HEK293 (cell line): ENCODE measurements around the gene FBXL15.

ENCODE experiments used
- CTCF ChIA-PET: fragments of 350-600 bp; formaldehyde crosslinking; extraction: SDS; loops from one replicate; lab custom pipeline; 2021; ENCODE audit warnings: antibody characterized with exemption; lab: Yijun Ruan, JAX
- POLR2A ChIA-PET: fragments of 300-600 bp; formaldehyde crosslinking; extraction: SDS; loops from one replicate; lab custom pipeline; 2020; ENCODE audit warnings: antibody characterized with exemption, inconsistent platforms; lab: Yijun Ruan, JAX
- H3K27ac ChIP-seq: fragments of 200-500 bp; sonication (Bioruptor generic); 2 replicates; pipeline ENCODE4 v1.5.1; 2014; ENCODE audit warnings: low read depth, low read length, control low read depth, inconsistent platforms; ENCODE audit errors: extremely low read depth
- H3K36me3 ChIP-seq, 2 experiments: fragments of 200-500 bp in 1 of 2; sonication (Bioruptor generic) in 1 of 2; 1 replicate in 1 of 2; 2 replicates in 1 of 2; pipeline ENCODE4 v1.5.1; 2014 to 2017; ENCODE audit warnings: inconsistent platforms in 2 of 2, low read length in 2 of 2; ENCODE audit not compliant: control insufficient read depth in 2 of 2, insufficient read depth in 1 of 2
- H3K4me1 ChIP-seq: fragments of 200-500 bp; sonication (Bioruptor generic); 2 replicates; pipeline ENCODE4 v1.5.1; 2014; ENCODE audit warnings: mild to moderate bottlenecking, low read length, inconsistent platforms; ENCODE audit not compliant: control insufficient read depth, insufficient read depth
- H3K4me3 ChIP-seq: 2 replicates; pipeline ENCODE4 v1.5.1; 2011; ENCODE audit warnings: low read depth, mild to moderate bottlenecking, control low read depth, low read length, moderate library complexity
- H3K9me3 ChIP-seq: fragments of 200-500 bp; sonication (Bioruptor generic); 2 replicates; pipeline ENCODE4 v1.5.1; 2014; ENCODE audit warnings: low read depth, low read length, inconsistent platforms; ENCODE audit not compliant: control insufficient read depth, insufficient read depth
- GLIS1 ChIP-seq: fragments of 450-650 bp; formaldehyde crosslinking; IDR thresholded peaks from 2 replicates; pipeline ENCODE4 v1.5.1; 2016; ENCODE audit warnings: missing biosample characterization, missing genetic modification characterization
- MYNN ChIP-seq: fragments of 450-650 bp; formaldehyde crosslinking; IDR thresholded peaks from 2 replicates; pipeline ENCODE4 v1.5.1; 2016; ENCODE audit warnings: missing biosample characterization, missing genetic modification characterization, borderline replicate concordance
- OSR2 ChIP-seq: fragments of 450-650 bp; formaldehyde crosslinking; IDR thresholded peaks from 2 replicates; pipeline ENCODE4 v1.5.1; 2016; ENCODE audit warnings: missing biosample characterization, missing genetic modification characterization
- RBAK ChIP-seq: fragments of 450-650 bp; formaldehyde crosslinking; IDR thresholded peaks from 2 replicates; pipeline ENCODE4 v1.5.1; 2016; ENCODE audit warnings: missing biosample characterization, missing genetic modification characterization
- ZBTB20 ChIP-seq: fragments of 450-650 bp; formaldehyde crosslinking; IDR thresholded peaks from 2 replicates; pipeline ENCODE4 v1.5.1; 2016; ENCODE audit warnings: missing biosample characterization, missing genetic modification characterization
- ZBTB48 ChIP-seq: fragments of 450-650 bp; formaldehyde crosslinking; IDR thresholded peaks from 2 replicates; pipeline ENCODE4 v1.5.1; 2016; ENCODE audit warnings: missing biosample characterization, missing genetic modification characterization
- ZBTB8A ChIP-seq: fragments of 450-650 bp; formaldehyde crosslinking; IDR thresholded peaks from 2 replicates; pipeline ENCODE4 v1.5.1; 2016; ENCODE audit warnings: missing biosample characterization, missing genetic modification characterization
- ZNF112 ChIP-seq: fragments of 450-650 bp; formaldehyde crosslinking; IDR thresholded peaks from 2 replicates; pipeline ENCODE4 v1.5.0; 2017; ENCODE audit warnings: missing biosample characterization, missing genetic modification characterization
- ZNF133 ChIP-seq: fragments of 450-650 bp; formaldehyde crosslinking; IDR thresholded peaks from 2 replicates; pipeline ENCODE4 v1.5.1; 2016; ENCODE audit warnings: missing biosample characterization, missing genetic modification characterization
- ZNF174 ChIP-seq: fragments of 450-650 bp; formaldehyde crosslinking; IDR thresholded peaks from 2 replicates; pipeline ENCODE4 v1.5.0; 2017; ENCODE audit warnings: missing biosample characterization, mild to moderate bottlenecking, missing genetic modification characterization
- ZNF214 ChIP-seq: fragments of 450-650 bp; formaldehyde crosslinking; IDR thresholded peaks from 2 replicates; pipeline ENCODE4 v1.5.1; 2017; ENCODE audit warnings: missing biosample characterization, mild to moderate bottlenecking, missing genetic modification characterization, borderline replicate concordance
- ZNF239 ChIP-seq: fragments of 450-650 bp; formaldehyde crosslinking; IDR thresholded peaks from 2 replicates; pipeline ENCODE4 v1.5.1; 2016; ENCODE audit warnings: missing biosample characterization, missing genetic modification characterization
- ZNF292 ChIP-seq: fragments of 450-650 bp; formaldehyde crosslinking; IDR thresholded peaks from 2 replicates; pipeline ENCODE4 v1.5.1; 2016; ENCODE audit warnings: low read depth, missing biosample characterization, missing genetic modification characterization, borderline replicate concordance
- ZNF302 ChIP-seq: fragments of 450-650 bp; formaldehyde crosslinking; IDR thresholded peaks from 2 replicates; pipeline ENCODE4 v1.5.1; 2016; ENCODE audit warnings: missing biosample characterization, missing genetic modification characterization, low read depth
- ZNF311 ChIP-seq: fragments of 450-650 bp; formaldehyde crosslinking; IDR thresholded peaks from 2 replicates; pipeline ENCODE4 v1.5.1; 2017; ENCODE audit warnings: missing biosample characterization, missing genetic modification characterization, borderline replicate concordance
- ZNF350 ChIP-seq: fragments of 450-650 bp; formaldehyde crosslinking; IDR thresholded peaks from 2 replicates; pipeline ENCODE4 v1.5.0; 2017; ENCODE audit warnings: missing biosample characterization, mild to moderate bottlenecking, missing genetic modification characterization
- ZNF354C ChIP-seq: fragments of 450-650 bp; formaldehyde crosslinking; IDR thresholded peaks from 2 replicates; pipeline ENCODE4 v1.5.1; 2016; ENCODE audit warnings: missing biosample characterization, missing genetic modification characterization, low read depth, borderline replicate concordance
- ZNF654 ChIP-seq: fragments of 450-650 bp; formaldehyde crosslinking; IDR thresholded peaks from 2 replicates; pipeline ENCODE4 v1.5.1; 2016; ENCODE audit warnings: low read depth, missing biosample characterization, missing genetic modification characterization
- ZNF701 ChIP-seq: fragments of 450-650 bp; formaldehyde crosslinking; IDR thresholded peaks from 2 replicates; pipeline ENCODE4 v1.5.1; 2016; ENCODE audit warnings: missing biosample characterization, missing genetic modification characterization
- TF ChIP-seq, protein P1 (sequence below): fragments of 450-650 bp; formaldehyde crosslinking; IDR thresholded peaks from 2 replicates; pipeline ENCODE4 v1.5.1; 2017; ENCODE audit warnings: missing biosample characterization, missing genetic modification characterization
- TF ChIP-seq, protein P2 (sequence below): fragments of 450-650 bp; formaldehyde crosslinking; IDR thresholded peaks from 2 replicates; pipeline ENCODE4 v1.5.1; 2016; ENCODE audit warnings: missing biosample characterization, missing genetic modification characterization, borderline replicate concordance
- TF ChIP-seq, protein P3 (sequence below): fragments of 450-650 bp; formaldehyde crosslinking; IDR thresholded peaks from 2 replicates; pipeline ENCODE4 v1.5.1; 2016; ENCODE audit warnings: missing biosample characterization, missing genetic modification characterization
- TF ChIP-seq, protein P4 (sequence below): fragments of 450-650 bp; formaldehyde crosslinking; optimal IDR thresholded peaks from 2 replicates; pipeline ENCODE3; 2016; ENCODE audit warnings: missing biosample characterization, mild to moderate bottlenecking, missing genetic modification characterization

The FBXL15 gene

DNA sequence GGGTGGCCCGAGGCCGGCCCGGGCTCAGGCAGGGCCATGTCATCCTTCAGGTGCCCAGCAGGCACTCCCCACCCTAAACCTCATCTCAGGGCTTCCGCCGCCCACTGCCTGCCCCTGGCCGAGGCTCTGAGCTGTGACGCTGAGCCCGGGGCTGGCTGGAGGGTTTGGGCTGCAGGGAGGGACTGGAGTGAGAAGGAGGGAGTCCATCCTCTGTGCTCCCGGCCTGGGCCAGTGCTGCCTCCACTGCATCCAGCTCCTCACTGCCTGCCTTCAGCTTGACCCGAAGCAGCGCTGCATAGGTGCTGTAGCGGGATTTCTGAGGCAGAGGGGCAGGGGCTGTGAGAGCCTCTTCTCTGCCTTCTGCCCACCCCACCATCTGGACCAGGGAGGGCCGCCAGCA, 17.5 kb upstream of the FBXL15 start:
- no peak overlapping the region for H3K27ac ChIP-seq
- POLR2A ChIA-PET = interaction anchor here (0.6 to 2.1 kb wide), 5 partner anchors 8 to 347 kb away, joined by 3 to 8 read pairs (median 5); partner anchors contain the start of genes FBXL15 and NFKB2
- CTCF ChIA-PET = interaction anchor here (0.5 to 7.2 kb wide), 23 partner anchors 9 to 372 kb away, joined by 3 to 41 read pairs (median 3); partner anchors contain the start of gene FBXL15

DNA sequence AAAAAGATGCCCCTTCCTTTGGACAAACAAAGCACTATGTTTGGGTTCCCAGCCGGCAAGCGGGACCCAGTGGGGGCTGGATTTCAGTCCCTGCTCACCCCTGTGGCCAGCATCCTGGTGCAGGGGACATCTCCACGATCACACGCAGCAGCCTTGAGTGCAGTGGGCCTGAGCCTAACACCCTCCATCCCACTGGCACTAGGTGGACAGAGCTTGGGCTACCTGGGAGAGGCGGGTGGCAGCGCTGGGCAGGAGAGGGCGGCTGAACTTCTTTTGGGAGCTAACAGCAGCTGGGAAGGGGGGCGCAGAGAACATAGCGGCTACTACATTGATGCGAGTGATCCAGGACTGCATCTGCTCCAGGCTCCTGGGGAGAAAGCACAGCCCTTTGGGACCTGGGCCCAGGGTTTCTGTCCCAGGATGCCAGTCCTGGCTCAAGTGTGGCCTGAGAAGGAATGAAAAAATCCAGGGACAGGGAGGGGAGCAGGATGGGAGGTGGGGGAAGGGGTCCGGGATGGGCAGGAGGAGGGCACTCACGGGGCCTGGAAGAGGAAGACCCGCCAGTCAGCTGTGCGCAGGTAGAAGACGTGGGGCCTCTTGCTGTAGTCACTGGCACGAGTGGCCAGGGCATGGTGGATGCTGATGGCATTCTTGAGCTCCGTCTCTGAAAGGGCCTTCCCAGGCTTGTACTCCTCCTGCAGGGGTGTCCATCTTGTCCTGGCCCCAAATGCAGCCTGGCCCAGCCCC, 16.1 kb upstream of the FBXL15 start:
- H3K4me1 ChIP-seq = no peaks in the 10 kb centered on the region; the same call in 1 of the 2 replicates
- H3K36me3 ChIP-seq = peaks cover 0 to 13% of the 10 kb centered on the region in 2 experiments; a peak in 1 of 3 replicates
- TF ChIP-seq ZNF701 (tag by site-specific recombination) (no peak), ZNF350 (no peak), ZNF302 (tag by site-specific recombination) (no peak), ZNF292 (no peak)
- TF ChIP-seq, protein P1, sequence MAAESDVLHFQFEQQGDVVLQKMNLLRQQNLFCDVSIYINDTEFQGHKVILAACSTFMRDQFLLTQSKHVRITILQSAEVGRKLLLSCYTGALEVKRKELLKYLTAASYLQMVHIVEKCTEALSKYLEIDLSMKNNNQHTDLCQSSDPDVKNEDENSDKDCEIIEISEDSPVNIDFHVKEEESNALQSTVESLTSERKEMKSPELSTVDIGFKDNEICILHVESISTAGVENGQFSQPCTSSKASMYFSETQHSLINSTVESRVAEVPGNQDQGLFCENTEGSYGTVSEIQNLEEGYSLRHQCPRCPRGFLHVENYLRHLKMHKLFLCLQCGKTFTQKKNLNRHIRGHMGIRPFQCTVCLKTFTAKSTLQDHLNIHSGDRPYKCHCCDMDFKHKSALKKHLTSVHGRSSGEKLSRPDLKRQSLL (tag by site-specific recombination) = no peak
- H3K9me3 ChIP-seq = no peaks in the 10 kb centered on the region
- ChIA-PET CTCF (interaction anchor here (0.7 to 7.2 kb wide), 14 partner anchors 8 to 235 kb away, joined by 3 to 41 read pairs (median 4); no protein-coding TSS in a partner anchor), POLR2A (interaction anchor here (0.6 to 2.1 kb wide), 2 partner anchors 16 to 17 kb away, joined by 4 to 8 read pairs; partner anchors contain the start of gene FBXL15)
- H3K4me3 ChIP-seq = no peak overlapping the region
- H3K27ac ChIP-seq = no peak overlapping the region

More for the DNA sequence above, 17.5 kb upstream of the FBXL15 start:
- Histone ChIP-seq H3K9me3 (no peaks in the 10 kb centered on the region), H3K4me1 (no peaks in the 10 kb centered on the region), H3K4me3 (no peak overlapping the region), H3K36me3 (peaks cover 0 to 16% of the 10 kb centered on the region in 2 experiments; a peak in 1 of 3 replicates)
- TF ChIP-seq ZNF133 (tag by site-specific recombination) (no peak), ZBTB20 (tag by site-specific recombination) (peak; percentile 37; the same call in 1 of the 2 replicates)

DNA sequence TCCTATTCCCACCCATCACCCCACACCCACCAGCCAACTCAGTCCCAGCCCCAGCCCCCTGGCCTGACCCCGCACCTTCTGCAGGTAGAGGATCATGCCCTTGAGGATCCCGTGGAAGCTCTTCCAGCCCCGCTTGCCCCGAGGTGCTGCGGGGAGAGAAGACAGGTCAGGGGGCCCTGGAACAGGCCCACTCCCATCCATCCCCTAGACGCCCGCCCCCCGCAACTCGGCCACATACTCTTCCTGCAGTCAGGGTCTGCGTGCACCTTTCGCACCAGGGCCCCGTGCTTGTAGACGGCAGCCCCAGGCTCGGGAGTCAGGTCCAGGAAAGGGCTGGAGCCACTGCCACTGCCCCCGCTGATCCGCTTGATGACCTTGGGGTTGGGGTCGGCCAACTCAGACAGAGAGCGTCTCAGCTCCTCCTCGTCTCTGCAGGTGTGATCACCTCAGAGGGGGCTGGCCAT, 15.5 kb upstream of the FBXL15 start:
- Histone ChIP-seq H3K9me3 (no peaks in the 10 kb centered on the region), H3K4me3 (no peak overlapping the region), H3K36me3 (peaks cover 0 to 13% of the 10 kb centered on the region in 2 experiments; a peak in 1 of 3 replicates), H3K4me1 (no peaks in the 10 kb centered on the region; the same call in 1 of the 2 replicates), H3K27ac (no peak overlapping the region)
- POLR2A ChIA-PET = interaction anchor here (2.1 kb wide), 1 partner anchor 15 kb away, joined by 8 read pairs; the partner anchor contains the start of gene FBXL15
- CTCF ChIA-PET = interaction anchor here (0.7 to 7.2 kb wide), 6 partner anchors 8 to 235 kb away, joined by 3 to 41 read pairs (median 10); no protein-coding TSS in a partner anchor
- no peak for TF ChIP-seq MYNN (tag by site-specific recombination)
- no peak for TF ChIP-seq ZNF112 (tag by site-specific recombination)
- no peak for TF ChIP-seq ZNF354C (tag by site-specific recombination)
- no peak for TF ChIP-seq ZNF239
- no peak for TF ChIP-seq ZNF174 (tag by site-specific recombination)
- TF ChIP-seq OSR2 (tag by site-specific recombination) = no peak
- TF ChIP-seq, protein P2, sequence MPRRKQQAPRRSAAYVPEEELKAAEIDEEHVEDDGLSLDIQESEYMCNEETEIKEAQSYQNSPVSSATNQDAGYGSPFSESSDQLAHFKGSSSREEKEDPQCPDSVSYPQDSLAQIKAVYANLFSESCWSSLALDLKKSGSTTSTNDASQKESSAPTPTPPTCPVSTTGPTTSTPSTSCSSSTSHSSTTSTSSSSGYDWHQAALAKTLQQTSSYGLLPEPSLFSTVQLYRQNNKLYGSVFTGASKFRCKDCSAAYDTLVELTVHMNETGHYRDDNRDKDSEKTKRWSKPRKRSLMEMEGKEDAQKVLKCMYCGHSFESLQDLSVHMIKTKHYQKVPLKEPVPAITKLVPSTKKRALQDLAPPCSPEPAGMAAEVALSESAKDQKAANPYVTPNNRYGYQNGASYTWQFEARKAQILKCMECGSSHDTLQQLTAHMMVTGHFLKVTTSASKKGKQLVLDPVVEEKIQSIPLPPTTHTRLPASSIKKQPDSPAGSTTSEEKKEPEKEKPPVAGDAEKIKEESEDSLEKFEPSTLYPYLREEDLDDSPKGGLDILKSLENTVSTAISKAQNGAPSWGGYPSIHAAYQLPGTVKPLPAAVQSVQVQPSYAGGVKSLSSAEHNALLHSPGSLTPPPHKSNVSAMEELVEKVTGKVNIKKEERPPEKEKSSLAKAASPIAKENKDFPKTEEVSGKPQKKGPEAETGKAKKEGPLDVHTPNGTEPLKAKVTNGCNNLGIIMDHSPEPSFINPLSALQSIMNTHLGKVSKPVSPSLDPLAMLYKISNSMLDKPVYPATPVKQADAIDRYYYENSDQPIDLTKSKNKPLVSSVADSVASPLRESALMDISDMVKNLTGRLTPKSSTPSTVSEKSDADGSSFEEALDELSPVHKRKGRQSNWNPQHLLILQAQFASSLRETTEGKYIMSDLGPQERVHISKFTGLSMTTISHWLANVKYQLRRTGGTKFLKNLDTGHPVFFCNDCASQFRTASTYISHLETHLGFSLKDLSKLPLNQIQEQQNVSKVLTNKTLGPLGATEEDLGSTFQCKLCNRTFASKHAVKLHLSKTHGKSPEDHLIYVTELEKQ (tag by site-specific recombination) = no peak
- TF ChIP-seq, protein P3, sequence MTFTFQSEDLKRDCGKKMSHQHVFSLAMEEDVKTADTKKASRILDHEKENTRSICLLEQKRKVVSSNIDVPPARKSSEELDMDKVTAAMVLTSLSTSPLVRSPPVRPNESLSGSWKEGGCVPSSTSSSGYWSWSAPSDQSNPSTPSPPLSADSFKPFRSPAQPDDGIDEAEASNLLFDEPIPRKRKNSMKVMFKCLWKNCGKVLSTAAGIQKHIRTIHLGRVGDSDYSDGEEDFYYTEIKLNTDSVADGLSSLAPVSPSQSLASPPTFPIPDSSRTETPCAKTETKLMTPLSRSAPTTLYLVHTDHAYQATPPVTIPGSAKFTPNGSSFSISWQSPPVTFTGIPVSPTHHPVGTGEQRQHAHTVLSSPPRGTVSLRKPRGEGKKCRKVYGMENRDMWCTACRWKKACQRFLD (tag by site-specific recombination) = no peak
- no peak for TF ChIP-seq ZBTB8A (tag by site-specific recombination)
- TF ChIP-seq ZNF654 (tag by site-specific recombination) = no peak
- TF ChIP-seq ZBTB48 (tag by site-specific recombination) = no peak
- no peak for TF ChIP-seq ZNF214 (tag by site-specific recombination)
- TF ChIP-seq ZNF311 = no peak
- TF ChIP-seq RBAK (tag by site-specific recombination) = no peak
- TF ChIP-seq GLIS1 = no peak
- TF ChIP-seq, protein P4, sequence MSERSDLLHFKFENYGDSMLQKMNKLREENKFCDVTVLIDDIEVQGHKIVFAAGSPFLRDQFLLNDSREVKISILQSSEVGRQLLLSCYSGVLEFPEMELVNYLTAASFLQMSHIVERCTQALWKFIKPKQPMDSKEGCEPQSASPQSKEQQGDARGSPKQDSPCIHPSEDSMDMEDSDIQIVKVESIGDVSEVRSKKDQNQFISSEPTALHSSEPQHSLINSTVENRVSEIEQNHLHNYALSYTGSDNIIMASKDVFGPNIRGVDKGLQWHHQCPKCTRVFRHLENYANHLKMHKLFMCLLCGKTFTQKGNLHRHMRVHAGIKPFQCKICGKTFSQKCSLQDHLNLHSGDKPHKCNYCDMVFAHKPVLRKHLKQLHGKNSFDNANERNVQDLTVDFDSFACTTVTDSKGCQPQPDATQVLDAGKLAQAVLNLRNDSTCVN (tag by site-specific recombination) = no peak
